Raji (cell line): ENCODE results near the gene METTL17.

Source experiments
- POLR2A ChIP-seq: IDR thresholded peaks from 2 replicates; pipeline ENCODE4 v1.6.1; 2011; ENCODE audit warnings: low read depth, low read length, control low read depth; ENCODE audit not compliant: insufficient read depth

METTL17 gene

DNA sequence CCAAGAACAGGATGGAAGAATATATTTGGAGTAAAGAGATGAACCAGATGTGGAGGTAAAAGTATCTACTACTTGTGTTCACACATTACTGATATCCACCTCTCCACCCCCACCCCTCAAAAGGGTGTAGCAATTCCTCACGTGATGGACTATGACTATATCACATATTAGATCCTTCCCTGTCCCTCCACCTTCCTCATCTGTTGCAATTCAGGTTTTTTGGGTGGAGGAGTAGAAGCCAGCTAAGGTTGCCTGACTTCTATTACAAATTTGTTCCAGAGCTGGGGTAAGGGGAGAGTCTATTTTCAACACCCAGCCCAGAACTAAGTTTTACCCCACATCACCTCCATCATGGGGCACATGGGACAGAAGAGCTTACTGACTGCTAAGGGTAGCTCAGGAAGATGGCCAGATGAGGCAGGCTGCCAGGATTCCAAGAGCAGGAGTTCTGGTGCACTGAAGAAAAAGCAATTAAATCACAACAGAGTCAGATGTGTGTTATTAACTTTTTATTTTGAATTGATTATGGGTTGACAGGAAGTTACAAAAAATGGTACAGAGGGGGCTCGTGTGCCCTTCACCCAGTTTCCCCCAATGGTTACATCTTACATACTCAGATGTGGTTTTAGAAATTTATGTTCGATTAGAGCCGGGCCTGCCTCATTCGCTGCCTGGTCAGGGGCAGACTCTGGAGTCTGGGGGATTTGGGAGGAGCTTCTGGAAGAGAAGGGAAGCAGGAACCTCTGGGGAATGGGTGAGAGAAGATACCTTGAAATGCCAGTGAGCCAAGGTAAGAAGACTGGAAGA is 42.7 kb downstream of the METTL17 start:
- no peak for TF ChIP-seq POLR2A

DNA sequence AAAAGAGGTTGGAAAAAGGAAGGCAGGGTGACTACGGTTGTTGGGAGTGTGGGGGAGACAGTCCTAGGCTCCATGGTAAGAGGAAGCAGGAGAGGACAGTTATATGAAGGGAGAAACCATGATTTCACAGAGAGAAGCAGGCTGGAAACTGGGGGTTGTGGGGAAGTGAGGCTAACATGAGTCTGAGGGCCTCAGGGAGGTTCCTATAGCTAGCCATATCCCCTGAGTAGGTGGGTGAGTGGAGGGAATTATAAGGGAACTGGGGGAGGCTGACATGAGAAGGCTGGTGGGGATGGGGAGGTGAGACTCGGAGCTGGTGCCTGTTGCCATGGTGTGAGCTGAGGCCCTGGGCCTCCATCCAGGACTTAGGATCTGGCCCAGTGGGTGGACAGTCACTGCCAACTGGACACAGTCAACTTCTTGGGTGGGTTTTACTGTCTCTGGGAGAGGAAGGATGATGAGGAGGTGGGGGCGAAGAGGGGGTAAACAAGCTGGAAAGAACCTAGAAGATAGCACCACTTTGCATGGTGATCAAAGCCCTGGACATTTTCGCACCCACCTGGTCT is 43.4 kb downstream of the METTL17 start:
- TF ChIP-seq POLR2A = no peak

DNA sequence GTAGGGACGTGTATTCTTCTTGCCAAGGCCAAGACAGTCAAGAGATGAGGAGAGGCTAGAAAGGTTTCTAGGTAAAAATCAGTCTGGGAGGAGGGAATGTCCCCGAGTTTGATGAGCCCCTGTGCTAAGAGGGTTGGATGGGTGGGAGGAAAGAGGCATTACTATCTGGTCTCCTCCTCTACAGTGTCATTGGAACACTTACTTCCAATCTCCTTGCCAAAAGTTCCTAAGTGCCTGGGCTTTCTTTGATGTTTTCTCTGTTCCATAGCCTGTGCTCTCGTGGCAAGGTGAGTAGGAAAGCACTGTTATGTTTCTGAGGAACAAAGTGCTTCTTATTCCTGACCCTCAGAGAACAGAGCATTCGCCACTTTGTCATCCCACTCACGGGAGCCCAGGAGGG is 44.9 kb downstream of the METTL17 start, which contains the start of gene RNASE13:
RNASE13 (minus strand) TSS at position 101 of the 400 bp plus-strand sequence. CDS start 519 bp downstream, outside the sequence.
- no peak for TF ChIP-seq POLR2A

DNA sequence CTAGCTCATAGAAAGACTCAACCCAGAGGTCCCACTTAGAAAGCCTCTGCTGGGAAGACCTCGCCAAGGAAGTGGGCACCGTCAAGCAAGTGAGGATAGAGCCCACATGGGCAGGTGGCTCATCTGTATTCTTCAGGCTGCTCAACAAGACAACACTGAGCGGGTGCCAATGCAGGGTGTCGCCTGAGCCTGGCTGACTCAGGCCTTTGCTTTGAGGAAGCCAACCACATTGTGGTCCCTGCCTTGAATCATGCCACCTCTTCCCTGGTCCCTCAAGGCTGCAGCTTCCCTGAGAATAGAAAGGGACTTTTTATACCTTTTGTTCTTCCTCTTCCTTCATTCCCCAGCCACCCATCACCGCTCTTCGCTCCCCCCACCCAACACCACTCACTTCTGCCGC is 47.0 kb downstream of the METTL17 start:
- TF ChIP-seq POLR2A = no peak

DNA sequence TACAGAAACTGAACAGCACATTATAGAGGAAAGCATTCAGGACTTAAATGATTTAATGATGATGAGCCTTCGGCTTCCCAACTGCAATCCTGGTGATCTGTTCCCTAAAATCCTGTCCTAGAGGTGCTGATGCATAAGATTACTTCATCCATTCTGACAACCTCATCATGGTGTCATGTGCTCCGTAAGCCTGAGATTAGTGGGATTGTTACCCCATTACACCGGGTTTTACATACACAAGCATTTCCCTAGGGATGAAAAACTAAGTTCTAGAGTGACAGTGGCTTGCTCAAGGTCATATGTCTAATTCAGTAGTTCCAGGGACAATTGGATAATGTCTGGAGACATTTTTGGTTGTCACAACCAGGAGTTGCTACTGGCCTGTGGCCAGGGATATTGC is 47.4 kb downstream of the METTL17 start:
- no peak for TF ChIP-seq POLR2A

DNA sequence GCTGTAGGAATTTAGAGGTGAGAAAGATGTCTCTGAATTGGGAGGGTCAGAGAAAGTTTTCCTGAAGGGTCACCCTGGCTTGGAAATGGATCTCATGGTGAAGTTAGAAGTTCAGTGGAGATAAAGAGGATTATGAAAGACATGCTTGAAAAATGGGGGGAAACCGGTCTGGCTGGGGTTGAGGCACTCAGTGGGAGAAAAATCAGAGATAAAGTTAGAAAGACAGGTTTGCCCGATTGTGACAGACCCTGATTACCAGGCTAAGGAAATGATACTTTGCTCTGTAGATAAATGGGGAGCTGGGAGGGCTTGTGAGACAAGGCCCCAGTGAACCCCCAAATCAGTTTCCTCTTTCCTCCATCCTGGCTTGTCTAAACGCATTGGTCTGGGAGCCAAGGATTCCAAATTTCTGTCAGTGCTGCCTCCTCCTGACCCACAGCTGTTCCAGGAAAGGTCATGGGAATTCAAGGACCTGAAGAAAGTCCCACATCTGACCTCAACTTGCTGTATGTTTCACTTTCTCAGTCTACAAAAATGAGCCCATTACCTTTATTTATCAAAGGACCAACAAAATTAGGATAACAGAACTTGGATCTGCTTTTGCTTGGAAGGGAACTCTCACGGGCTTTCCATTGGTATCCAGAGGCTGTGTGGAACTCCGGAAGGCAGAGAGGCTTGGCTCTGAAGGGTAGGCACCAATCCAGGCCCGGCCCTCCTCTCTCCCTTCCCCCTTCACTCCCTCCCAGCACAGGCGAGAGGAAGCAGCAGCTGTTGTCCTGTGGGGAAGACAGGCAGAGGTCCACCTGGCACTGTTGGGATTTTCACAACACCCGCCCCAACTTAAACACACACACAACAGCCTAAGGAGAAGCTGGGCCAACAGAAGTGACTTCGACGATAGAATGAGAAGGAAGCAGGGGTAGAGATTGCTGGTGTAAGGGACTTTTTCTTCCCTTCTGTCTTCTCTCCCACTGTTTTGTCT is 49.0 kb downstream of the METTL17 start:
- TF ChIP-seq POLR2A = no peak

DNA sequence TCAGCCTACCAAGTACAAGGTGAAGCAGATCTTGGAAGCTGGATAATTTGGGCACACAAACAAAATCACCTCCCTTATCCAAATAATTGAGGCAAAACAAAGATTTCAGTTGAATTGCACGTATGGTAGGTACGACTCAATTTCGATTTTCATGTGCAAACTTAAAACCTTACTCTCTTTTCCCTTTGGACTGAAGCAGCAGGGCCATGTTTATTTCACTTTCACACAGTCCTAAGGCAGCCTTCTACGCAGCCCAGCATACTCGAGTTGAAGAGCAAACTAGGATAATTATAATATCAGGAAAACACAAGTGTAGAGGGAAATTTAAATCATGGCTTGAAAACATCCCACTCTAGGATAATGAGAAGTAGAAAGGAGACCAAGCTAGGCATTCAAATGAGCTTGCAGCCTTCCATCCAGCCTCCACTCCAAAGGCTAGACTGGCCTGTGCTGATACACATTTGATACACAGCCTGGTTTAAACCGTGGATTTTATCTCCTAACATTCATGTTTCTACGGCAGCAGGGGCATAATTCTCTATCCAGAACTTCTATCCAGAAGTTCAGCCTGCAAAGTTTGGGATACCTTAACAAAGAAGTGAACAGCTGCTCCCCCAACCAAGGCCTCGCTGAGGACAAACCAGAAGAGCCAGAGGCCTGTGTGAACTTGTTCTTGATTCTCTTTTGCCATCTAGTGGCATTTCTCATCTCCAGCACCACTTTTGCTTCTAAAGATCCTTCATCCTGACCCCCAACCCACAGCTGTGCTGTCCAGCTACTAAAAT is 50.0 kb downstream of the METTL17 start:
- no peak for TF ChIP-seq POLR2A

DNA sequence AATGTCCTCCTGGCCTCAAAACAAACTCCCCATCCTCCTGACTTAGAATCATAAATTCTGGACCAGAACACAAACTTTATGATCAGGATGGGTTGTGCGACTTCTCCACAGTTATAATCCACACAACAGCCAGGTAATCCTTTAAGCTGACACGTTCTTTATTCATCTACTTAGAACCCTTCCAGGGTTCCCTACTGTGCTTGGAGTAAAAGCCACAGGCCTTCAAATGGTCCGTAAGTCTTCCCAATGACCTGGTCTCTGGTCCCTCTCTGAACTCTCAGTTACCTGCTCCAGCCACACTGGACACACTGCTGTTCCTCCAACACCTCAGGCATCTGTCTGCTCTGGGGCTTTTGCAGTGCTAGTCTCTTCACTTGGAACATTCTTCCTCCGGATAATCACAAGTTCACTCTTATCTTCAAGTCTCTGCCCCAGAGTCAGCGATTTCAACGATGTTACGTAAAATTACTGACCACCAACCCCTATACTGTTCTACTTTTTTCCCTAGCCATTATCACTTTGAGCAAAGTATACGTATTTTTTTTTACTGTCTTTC is 50.7 kb downstream of the METTL17 start:
- no peak for TF ChIP-seq POLR2A

DNA sequence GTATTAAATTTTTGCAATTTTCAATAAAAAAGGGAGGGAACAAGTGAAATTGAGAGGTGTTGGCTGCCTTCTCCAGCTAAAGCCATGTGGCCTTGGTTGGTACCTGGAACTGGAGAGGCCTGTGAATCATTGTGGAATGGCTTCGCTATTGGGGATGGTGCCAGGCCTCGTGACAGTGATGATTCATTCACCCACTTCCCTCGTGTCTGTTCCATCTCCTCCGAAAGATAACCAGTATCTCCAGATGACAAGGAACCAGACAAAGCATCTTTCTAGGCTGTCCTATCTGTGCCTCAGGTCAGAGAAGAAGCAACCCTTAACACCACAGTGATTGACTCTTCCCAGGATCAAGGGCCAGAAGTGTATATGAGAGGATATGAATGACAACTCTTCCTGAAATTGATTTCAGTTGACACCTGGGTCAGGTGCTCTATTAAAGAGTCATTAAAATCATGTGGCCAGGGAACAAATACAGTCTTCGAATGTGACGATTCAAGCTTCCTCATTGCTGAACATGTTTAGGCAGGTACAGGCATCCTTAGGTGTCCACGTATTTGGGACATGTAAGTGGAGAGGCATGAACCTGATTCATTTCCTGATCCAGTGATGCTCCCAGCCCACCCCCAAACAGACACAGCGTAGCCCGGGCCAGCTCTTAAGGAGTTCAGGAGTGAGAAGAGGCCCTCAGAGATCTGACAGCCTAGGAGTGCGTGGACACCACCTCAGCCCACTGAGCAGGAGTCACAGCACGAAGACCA is 52.1 kb downstream of the METTL17 start, which contains the start of gene RNASE7:
RNASE7 (plus strand) TSS at position 687 of the 758 bp plus-strand sequence. CDS start 631 bp downstream, outside the sequence.
- TF ChIP-seq POLR2A = no peak

DNA sequence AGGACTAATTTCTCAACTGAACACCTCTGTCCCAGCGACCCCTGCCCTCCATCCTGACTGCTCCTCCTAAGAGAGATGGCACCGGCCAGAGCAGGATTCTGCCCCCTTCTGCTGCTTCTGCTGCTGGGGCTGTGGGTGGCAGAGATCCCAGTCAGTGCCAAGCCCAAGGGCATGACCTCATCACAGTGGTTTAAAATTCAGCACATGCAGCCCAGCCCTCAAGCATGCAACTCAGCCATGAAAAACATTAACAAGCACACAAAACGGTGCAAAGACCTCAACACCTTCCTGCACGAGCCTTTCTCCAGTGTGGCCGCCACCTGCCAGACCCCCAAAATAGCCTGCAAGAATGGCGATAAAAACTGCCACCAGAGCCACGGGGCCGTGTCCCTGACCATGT is 53.1 kb downstream of the METTL17 start:
- TF ChIP-seq POLR2A = no peak

DNA sequence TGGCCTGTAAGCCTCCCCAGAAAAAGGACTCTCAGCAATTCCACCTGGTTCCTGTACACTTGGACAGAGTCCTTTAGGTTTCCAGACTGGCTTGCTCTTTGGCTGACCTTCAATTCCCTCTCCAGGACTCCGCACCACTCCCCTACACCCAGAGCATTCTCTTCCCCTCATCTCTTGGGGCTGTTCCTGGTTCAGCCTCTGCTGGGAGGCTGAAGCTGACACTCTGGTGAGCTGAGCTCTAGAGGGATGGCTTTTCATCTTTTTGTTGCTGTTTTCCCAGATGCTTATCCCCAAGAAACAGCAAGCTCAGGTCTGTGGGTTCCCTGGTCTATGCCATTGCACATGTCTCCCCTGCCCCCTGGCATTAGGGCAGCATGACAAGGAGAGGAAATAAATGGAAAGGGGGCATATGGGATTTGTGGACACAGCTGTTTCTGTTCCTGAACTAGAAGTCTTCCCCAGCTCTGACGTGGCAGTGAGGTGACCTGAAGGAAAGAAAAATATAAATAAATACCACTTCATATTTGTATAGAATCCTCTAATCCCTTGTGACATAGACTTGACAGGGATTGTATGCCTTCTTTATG is 53.7 kb downstream of the METTL17 start:
- TF ChIP-seq POLR2A = no peak

DNA sequence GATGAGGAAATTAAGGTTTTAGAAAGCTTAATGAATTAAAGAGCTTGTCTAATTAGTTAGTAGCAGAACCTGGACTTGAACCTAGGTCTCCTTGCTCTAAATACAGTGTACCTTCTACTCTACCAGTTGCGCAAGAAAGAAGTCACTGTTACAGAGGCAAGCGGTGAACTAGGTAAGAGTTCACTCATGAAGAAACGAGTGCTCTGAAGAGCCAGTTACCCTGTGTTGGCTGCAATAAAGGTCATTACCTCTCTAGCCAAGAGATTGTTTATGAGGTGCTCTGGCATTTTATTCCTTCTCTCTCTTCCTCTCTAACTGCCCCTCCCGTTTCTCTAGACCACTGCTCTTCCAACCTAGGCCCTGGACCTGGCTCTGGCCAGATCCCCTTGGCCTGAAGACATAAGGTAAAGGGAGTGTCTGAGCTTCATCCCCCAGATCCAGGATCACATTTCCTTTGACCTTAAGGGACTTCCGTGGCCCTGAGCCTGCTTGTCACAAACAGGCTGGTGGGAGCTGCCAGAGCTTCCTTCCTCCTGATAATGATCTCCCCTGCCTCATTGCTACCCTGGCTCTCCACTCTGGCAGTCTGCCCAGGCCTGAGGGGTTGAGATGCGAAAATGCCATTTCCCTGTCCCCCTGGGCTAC is 54.3 kb downstream of the METTL17 start:
- no peak for TF ChIP-seq POLR2A
